Epithelial cell of prostate (primary cell): Measurements from ENCODE around the gene C14orf180.

Experiments
- DNase-seq: peaks from one replicate; pipeline ENCODE4 v3.0.0-alpha.2; 2011; ENCODE audit warnings: low read depth, low spot score
- H3K27ac ChIP-seq: fragments of 450-650 bp; 2 replicates; pipeline ENCODE4 v1.5.1; 2017; ENCODE audit warnings: mild to moderate bottlenecking

The C14orf180 gene

DNA sequence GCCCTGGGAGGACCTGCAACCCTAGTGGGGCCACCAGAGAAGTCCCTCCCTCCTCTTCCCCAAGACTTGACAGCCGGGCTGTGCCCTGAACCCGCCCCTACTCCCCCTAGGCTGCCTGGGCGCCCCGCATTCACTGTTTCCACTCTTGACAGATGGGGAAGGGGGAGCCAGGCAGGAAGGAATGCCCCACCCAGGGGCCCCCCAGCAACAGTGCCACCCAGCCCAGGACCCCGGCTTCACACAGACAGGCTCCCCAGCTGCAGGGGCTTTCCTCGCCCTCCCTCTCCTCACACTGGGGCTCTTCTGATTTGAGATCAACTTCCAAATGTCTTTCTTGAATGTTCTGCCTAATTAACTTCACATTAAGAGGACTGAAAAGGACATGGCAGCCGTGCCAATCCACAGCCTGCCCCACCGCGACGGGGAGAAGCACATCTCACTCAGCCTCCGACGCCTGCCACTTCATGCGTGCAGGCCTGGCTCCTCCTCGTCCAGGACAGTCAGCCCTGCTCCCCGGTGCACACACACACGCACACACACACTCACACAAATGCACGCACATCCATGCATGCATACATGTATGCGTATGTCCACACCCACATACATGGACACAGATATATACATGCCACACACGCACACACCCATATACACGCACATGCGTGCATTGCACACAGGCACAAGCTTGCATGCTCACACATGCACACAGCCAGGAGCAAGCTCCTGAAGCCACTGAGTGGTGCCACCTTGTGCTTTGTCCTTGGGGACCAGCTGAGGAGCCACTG, 19.6 kb upstream of the C14orf180 start:
- no peak overlapping the region for H3K27ac ChIP-seq
- DNase-seq, result no peak

GRCh38 chr14:104560586-104560945, 19.0 kb upstream of the C14orf180 start:
- DNase-seq, result no peak
- no peak overlapping the region for H3K27ac ChIP-seq

- DNase-seq, result no peak
- H3K27ac ChIP-seq, result no peak overlapping the region
These were observed 18.4 kb upstream of the C14orf180 start for GRCh38 chr14:104561124-104561557.

DNA sequence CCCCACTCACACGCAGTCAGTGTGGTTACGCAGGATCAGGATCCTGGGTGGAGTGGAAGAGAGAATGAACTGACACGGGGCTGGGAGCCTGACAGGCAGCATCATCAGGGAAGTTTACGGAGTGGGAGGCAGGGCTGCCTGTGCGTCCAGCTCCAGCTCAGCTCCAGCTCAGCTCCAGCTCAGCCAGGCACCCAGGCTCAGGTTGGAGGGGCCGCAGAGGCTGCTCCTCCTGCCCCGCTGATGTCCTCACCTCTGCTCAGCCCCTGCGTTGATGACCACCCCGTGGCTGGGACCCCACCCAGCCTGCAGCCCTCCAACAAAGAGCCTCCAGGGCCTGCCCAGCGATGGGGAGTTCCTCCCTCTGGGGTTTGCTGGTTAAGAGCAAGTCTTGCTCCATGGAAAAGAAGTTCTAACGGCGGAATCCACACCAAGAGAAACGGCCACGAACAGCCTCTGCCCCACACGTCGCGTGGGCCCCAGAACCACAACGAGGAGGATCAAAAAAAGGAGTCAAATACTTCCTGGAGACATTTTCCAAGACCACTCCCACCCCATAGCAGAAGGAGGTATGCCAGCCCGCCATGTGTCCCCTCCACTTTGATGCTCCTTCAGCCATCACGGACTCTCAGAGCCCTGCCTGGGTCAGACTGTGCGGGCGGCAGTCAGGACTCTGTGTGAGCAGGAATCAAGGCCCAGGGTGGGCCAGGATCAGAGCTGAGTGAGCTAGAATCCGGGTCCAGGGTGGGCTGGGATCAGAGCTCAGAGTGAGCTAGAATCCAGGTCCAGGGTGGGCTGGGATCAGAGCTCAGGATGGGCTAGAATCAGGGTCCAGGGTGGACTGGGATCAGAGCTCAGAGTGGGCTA, 17.7 kb upstream of the C14orf180 start:
- no peak for DNase-seq
- H3K27ac ChIP-seq, result no peak overlapping the region

GRCh38 chr14:104562606-104563005, 17.0 kb upstream of the C14orf180 start:
- H3K27ac ChIP-seq, result no peak overlapping the region
- DNase-seq, result no peak

GRCh38 chr14:104563191-104563741, 16.3 kb upstream of the C14orf180 start:
- DNase-seq, result no peak
- H3K27ac ChIP-seq, result no peak overlapping the region

GRCh38 chr14:104563742-104564615, 15.6 kb upstream of the C14orf180 start:
- H3K27ac ChIP-seq, result no peak overlapping the region
- peak; percentile 2 for DNase-seq

GRCh38 chr14:104564744-104565679, 14.6 kb upstream of the C14orf180 start:
- no peak overlapping the region for H3K27ac ChIP-seq
- DNase-seq, result no peak

DNA sequence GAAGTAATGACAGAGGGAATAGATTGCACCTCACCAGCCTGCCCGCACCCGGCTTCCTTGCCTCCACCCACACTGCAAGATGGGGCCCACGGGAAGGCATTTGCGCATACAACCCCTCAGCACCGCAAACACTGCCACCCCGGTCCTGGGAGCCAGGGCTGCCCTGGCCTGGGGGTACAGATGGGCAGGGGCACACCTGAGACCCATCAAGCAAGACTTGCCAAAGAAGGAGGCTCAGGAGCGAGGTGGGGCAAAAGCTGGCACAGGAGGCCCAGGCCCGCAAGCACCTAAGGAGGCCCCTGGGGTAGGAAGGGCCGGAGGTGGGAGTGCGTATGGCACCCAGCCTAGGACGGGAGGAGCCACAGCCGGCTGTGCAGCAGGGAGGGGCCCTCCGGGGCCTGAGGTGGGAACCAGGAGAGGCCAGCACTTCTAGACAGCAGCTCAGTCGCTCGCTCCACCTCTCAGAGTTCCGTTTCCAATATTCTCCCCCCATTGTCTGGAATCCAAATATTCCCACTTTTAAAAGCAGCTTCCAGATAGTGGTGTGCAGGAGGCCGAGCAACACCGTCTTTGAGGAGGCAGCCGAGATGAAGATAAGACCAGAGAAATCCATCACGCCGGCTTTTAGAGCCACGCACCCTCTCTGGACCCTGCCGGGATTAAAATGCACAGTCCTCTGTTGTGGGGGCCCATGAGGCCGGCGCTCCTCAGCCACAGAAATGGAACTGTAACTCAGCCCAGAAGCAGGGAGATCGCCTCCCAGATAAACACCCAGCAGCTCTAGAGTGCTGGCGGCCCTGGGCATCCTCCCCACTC, 12.2 kb upstream of the C14orf180 start:
- no peak for DNase-seq

DNA sequence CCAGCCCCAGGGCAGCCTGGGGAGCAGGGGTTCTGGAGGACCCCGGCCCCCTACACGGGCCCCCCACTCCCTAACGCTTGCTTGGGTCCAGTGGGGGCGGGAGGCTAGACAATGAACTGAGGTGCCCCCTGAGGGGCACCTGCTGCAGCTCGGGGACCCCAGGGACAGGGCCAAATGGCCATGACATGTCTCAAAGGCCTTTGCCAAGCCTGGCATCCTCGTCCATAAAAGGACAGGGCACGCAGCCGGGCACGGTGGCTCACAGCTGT, 11.7 kb upstream of the C14orf180 start:
- no peak for DNase-seq
- no peak overlapping the region for H3K27ac ChIP-seq

More for the DNA sequence above, 12.2 kb upstream of the C14orf180 start:
- no peak overlapping the region for H3K27ac ChIP-seq

DNA sequence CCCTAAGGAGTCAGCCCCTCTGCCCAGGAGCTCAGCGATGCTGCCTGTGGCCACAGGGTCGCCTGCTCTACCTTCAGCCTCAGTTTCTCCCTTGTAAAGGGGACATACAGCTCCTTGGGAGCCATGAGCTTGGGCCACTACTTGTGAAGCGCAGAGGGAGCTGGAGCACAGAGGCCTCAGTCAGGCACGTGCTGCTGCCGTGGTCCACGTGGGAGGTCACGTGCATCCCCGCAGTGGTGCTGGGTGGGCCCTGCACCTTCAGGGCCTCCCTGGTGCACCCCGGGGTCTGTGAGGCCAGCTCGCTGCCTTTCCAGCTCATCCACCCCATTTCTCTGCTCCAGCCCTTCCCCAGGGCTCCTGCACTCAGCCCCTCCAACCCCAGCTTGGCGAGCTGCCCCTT, 10.9 kb upstream of the C14orf180 start:
- DNase-seq, result no peak
- no peak overlapping the region for H3K27ac ChIP-seq

GRCh38 chr14:104569435-104569834, 10.1 kb upstream of the C14orf180 start:
- no peak overlapping the region for H3K27ac ChIP-seq
- no peak for DNase-seq

DNA sequence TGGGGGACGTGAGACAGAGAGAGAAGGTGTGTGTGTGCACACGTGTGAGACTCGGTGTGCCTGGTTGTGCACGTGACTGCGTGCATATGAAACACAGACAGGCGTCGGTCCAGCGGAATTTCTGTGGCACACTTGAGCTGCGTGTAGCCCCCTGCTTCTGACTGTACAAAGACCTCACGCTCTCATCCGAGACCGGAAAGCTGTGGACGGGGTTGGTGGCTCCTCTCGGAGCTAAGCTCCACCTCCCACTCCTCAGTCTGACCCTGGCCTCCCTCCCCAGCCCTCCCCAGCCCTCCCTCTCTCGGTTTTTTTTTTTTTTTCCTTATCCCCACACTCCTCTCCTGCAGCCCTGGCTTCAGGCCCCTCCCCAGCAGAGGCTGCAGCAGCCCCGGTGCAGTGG, 8.3 kb upstream of the C14orf180 start:
- no peak overlapping the region for H3K27ac ChIP-seq
- DNase-seq, result no peak

- no peak for DNase-seq
- H3K27ac ChIP-seq, result no peak overlapping the region
These were observed 7.4 kb upstream of the C14orf180 start for GRCh38 chr14:104572024-104572626.

DNA sequence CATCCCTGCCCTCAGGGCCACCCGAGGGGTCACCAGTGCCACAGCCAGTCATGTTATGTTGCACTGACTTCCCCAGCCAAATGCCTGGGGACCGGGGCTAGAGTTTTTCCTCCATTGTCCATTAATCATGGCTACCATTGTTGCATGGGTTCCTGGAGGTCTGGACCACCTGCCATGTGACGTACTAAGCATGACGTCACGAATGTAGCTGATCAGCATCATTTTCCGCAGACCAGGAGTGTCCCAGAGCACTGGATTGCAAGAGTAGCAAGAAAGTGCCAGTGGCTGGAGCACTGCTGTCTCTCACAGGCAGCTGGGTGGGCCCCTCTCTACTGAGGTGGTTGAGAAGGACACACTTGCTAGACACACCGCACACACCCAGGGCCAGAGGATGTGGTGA, 6.9 kb upstream of the C14orf180 start:
- no peak for DNase-seq
- H3K27ac ChIP-seq, result no peak overlapping the region

DNA sequence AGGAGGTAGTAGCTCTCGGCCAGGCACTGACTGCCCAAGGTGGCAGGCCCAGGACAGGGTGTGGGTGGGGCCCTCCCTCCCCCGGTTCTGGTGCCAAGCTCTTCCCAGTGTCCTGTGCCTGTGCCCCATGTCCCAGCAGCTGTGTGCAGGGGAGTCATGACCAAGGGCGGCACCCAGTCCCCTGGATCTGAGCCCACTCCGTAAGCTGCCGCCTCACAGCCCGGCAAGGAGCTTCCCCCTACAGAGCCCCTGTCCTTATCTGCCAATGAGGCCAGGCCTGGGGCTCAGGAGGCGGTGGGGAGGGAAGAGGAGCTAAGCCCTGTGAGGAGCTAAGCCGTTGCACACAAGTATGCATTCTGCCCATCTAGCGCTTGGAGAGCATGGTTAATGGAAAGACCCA, 5.6 kb upstream of the C14orf180 start:
- DNase-seq, result no peak
- no peak overlapping the region for H3K27ac ChIP-seq

DNA sequence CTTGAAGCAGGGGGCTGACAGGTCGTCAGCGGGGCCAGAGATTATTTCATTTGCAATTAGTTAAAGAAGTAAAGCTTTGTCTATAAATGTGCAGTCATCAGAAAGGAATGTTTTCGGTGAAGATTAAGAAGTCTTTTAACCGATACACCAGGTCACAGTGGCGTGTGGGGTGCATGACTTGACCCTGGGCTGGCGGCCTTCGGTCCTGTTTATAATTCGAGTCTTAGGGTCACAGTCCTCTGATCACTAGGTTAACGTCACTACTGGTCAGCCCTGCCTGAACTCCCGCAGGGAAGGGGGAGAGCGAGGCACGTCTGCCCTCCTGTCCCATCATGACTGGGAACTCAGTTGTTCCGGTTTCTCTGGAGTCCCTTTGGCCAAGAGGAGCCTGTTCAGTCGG, 5.0 kb upstream of the C14orf180 start:
- H3K27ac ChIP-seq, result no peak overlapping the region
- no peak for DNase-seq

DNA sequence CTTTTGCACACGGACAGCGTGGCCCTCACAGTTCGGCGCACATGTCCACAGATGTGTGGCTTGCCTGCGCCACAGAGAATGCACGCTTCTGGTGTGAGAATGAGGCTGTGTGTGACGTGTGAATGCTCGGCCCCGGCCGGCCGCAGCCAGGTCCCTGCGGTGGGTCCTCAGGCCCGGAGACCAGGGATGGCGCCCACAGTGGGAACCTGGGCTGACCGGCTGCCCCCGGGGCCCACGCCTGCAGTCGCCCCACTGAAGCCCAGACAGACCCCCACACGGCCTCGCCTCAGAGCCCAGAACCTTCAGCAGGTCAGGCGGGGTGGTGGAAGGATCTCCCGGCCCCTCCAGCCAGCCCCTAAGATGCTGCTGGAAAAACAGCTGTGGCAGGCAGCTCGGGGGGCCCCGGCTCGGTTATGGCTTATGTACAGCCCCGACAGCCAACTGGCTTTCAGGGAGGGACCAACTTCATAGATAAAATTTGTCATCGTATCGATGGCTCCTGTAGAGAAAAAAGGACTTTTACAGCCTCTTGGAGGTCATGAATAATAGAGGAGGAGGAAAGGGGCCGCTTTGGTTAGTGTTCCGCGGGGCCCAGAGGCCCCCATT, 4.5 kb upstream of the C14orf180 start:
- no peak for DNase-seq
- no peak overlapping the region for H3K27ac ChIP-seq
